ENCODE results near the gene PRKAG2. TPM values are rescaled to one million over a fixed set of nuclear protein-coding genes. Genes with fewer than 3 reads are reported as not detected.

The PRKAG2 gene
- total and polyA plus RNA-seq, 2 of the 8 experiments (the other 6 are each of a cell fraction or from before 2014, with no cell fraction given), result 7.5 to 18.1 TPM

DNA sequence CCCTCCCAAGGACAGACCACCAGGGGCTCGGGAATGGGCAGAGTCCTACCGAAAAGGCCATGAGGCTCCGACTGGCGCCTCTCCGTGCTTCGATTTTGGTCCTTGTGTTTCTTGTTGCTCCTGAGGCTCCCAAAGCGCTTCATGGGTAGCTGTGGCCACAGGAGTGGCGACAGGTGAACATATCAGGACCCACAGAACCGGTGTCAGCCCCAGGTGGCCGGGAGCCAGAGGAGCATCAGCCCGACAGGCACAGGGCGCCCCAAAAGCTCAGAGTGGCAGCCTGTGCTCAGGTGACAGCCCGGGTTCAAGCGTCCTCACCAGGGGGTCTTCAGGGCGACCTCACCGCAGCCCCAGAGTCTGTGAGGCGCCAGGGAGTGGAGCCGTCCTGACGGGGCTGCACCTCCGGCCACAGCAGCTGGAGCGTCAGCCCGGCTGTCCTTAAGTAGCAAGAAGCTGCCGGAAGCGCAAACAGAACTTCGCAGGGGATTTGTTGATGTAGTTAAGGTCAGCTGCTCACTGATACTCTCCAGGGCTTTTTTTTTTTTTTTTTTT is 141.0 kb downstream of the PRKAG2 start:
- no peak overlapping the region for H3K4ac ChIP-seq (replicated peaks; ENCODE audit: insufficient read length, low read depth, low read length)
- POLR2A ChIA-PET (ENCODE audit: partially characterized antibody), result interaction anchor here (1.0 kb wide), 1 partner anchor 21 kb away, joined by 4 read pairs; no protein-coding TSS in a partner anchor
- H3K4me3 ChIP-seq (ENCODE audit: extremely low read depth in 1 of 4, insufficient read depth in 2 of 4, low read depth in 3 of 4, low read length in 4 of 4), result no peak overlapping the region
- no peak overlapping the region for H3K14ac ChIP-seq (ENCODE audit: insufficient read length)
- CTCF ChIA-PET (ENCODE audit: partially characterized antibody), result interaction anchor here (0.8 to 5.7 kb wide), 20 partner anchors 8 to 343 kb away, joined by 3 to 29 read pairs (median 4); no protein-coding TSS in a partner anchor
- H4K91ac ChIP-seq (replicated peaks; ENCODE audit: insufficient read length, low read length), result no peak overlapping the region
- H2BK12ac ChIP-seq (ENCODE audit: low read depth, low read length), result peak overlapping the region; percentile 51; the same call in 1 of the 2 replicates
- peak overlapping the region; percentile 13 to 63; a peak in 3 of 4 replicates for H3K4me2 ChIP-seq (ENCODE audit: insufficient read depth in 1 of 2, low read depth in 2 of 2, low read length in 2 of 2)
- H4K8ac ChIP-seq (ENCODE audit: extremely low read depth, insufficient read depth, low read length), result no peak overlapping the region
- FAIRE-seq (no peak), DNase-seq (ENCODE audit: low read depth in 1 of 2, low spot score in 2 of 2) (no peak)
- no peaks in the 10 kb centered on the region for H3K79me1 ChIP-seq (ENCODE audit: low read depth, low read length)
- no peaks in the 10 kb centered on the region; a peak in 1 of 7 replicates for H3K27me3 ChIP-seq (replicated peaks in 1 of 4; ENCODE audit: control insufficient read depth in 3 of 4, extremely low read depth in 1 of 4, insufficient read depth in 3 of 4, low read length in 3 of 4)
- H2BK15ac ChIP-seq (ENCODE audit: low read length), result no peak overlapping the region
- H3K23me2 ChIP-seq (ENCODE audit: low read depth, low read length), result no peaks in the 10 kb centered on the region
- no peak overlapping the region for H4K5ac ChIP-seq (ENCODE audit: insufficient read length, low read depth, low read length)
- H2AK5ac ChIP-seq (ENCODE audit: low read depth, low read length), result no peak overlapping the region
- H4K20me1 ChIP-seq (replicated peaks in 1 of 2; ENCODE audit: control insufficient read depth in 1 of 2, insufficient read depth in 2 of 2, low read length in 2 of 2), result no peaks in the 10 kb centered on the region
- peaks cover 4 to 6% of the 10 kb centered on the region in 2 experiments; a peak in 3 of 4 replicates for H3K9me3 ChIP-seq (ENCODE audit: insufficient read depth in 2 of 2, low read depth in 1 of 2, low read length in 1 of 2)
- no peak overlapping the region for H3K27ac ChIP-seq (ENCODE audit: low read depth, low read length)
- no peak for TF ChIP-seq CEBPB (IDR thresholded peaks at IDR 0.05; ENCODE audit: low read depth, low read length)
- no peak for TF ChIP-seq SIN3A (conservative IDR thresholded peaks at IDR 0.05 in 1 of 2, IDR thresholded peaks at IDR 0.05 in 1 of 2; ENCODE audit: low read depth in 1 of 2, low read length in 2 of 2)
- TF ChIP-seq RNF2 (IDR thresholded peaks at IDR 0.05; ENCODE audit: borderline replicate concordance, low read depth, low read length, missing control alignments, poor library complexity, severe bottlenecking), result no peak
- TF ChIP-seq SUZ12 (IDR thresholded peaks at IDR 0.05; ENCODE audit: low read length), result no peak
- TF ChIP-seq BCL11A (IDR thresholded peaks at IDR 0.05; ENCODE audit: low read depth in 2 of 2, low read length in 2 of 2), result no peak
- no peak for TF ChIP-seq KDM1A (IDR thresholded peaks at IDR 0.05; ENCODE audit: borderline replicate concordance, low read length)
- TF ChIP-seq KDM4A (IDR thresholded peaks at IDR 0.05; ENCODE audit: low read depth, low read length, severe bottlenecking), result no peak
- no peak for TF ChIP-seq KDM5A (IDR thresholded peaks at IDR 0.05; ENCODE audit: low read length)
- TF ChIP-seq RAD21 (IDR thresholded peaks at IDR 0.05 in 1 of 2, conservative IDR thresholded peaks at IDR 0.05 in 1 of 2; ENCODE audit: low read depth in 2 of 2, low read length in 2 of 2), result no peak
- TF ChIP-seq SP4 (IDR thresholded peaks at IDR 0.05; ENCODE audit: low read length), result no peak
- TF ChIP-seq SAP30 (IDR thresholded peaks at IDR 0.05; ENCODE audit: insufficient read depth, insufficient replicate concordance, low read length), result no peak
- TF ChIP-seq CHD1 (IDR thresholded peaks at IDR 0.05; ENCODE audit: low read depth, low read length), result no peak
- H2BK5ac ChIP-seq (ENCODE audit: low read depth, low read length), result no peak overlapping the region; the same call in 1 of the 2 replicates
- no peak overlapping the region for H3K56ac ChIP-seq (replicated peaks; ENCODE audit: insufficient read length, low read depth, low read length)
- H3K23ac ChIP-seq (ENCODE audit: insufficient read length), result no peak overlapping the region
- H2BK20ac ChIP-seq (ENCODE audit: low read length), result peak overlapping the region; percentile 43; the same call in 1 of the 2 replicates
- no peaks in the 10 kb centered on the region for H3K79me2 ChIP-seq (ENCODE audit: control insufficient read depth in 1 of 2, insufficient read depth in 2 of 2, low read length in 2 of 2)
- WGBS, 2 experiments (ENCODE audit: extremely low coverage in 1 of 2, insufficient coverage in 1 of 2, insufficient read length in 1 of 2, insufficient replicate concordance in 2 of 2, low coverage in 1 of 2, low lambda C conversion rate in 2 of 2, missing lambda C conversion rate in 1 of 2), result 66% methylated on average over 25 of the region's 25 CpGs; no CpG with 5 or more reads in 1 of the 2 experiments
- H2AFZ ChIP-seq (ENCODE audit: low read length), result no peak overlapping the region; the same call in 1 of the 2 replicates
- 0 out of 2 replicates have a peak overlapping the region, but pooled peaks have one; percentile 24 for H3K18ac ChIP-seq (ENCODE audit: extremely low read depth, low read length)
- H3K4me1 ChIP-seq (replicated peaks in 1 of 4; ENCODE audit: control insufficient read depth in 3 of 4, insufficient read depth in 4 of 4, low read length in 3 of 4), result peaks cover 10 to 25% (median 11%) of the 10 kb centered on the region in 4 experiments
- no peaks in the 10 kb centered on the region for H3K36me3 ChIP-seq (ENCODE audit: control insufficient read depth in 2 of 4, insufficient read depth in 4 of 4, low read length in 3 of 4)
- no peak overlapping the region for H2BK120ac ChIP-seq (replicated peaks; ENCODE audit: low read depth, low read length)
- H3K9ac ChIP-seq (replicated peaks in 1 of 4; ENCODE audit: extremely low read depth in 1 of 4, low read depth in 3 of 4, low read length in 3 of 4), result no peak overlapping the region

Data from H1 (cell line).